Smooth muscle cell (in vitro differentiated cells): ENCODE results near the gene PPM1B. TPM values are rescaled to one million over a fixed set of nuclear protein-coding genes. Genes with fewer than 3 reads are reported as not detected.

ENCODE experiments used
- DNase-seq: peaks from one replicate; lab custom pipeline; 2025; ENCODE audit not compliant: unreplicated experiment; lab: John Stamatoyannopoulos, UW
- H2AFZ ChIP-seq: fragments of 200-600 bp; sonication (generic); 2 replicates; pipeline ENCODE4 v1.6.0; 2016; ENCODE audit warnings: antibody characterized with exemption, low read depth, mild to moderate bottlenecking
- H3F3A ChIP-seq: fragments of 200-600 bp; sonication (generic); 2 replicates; pipeline ENCODE4 v1.6.0; 2017; ENCODE audit warnings: antibody characterized with exemption, low read depth
- H3K27ac ChIP-seq: fragments of 200-600 bp; sonication (generic); 2 replicates; pipeline ENCODE4 v1.5.1; 2016; ENCODE audit warnings: low read depth, mild to moderate bottlenecking
- H3K27me3 ChIP-seq: fragments of 200-600 bp; sonication (generic); 2 replicates; pipeline ENCODE4 v1.6.1; 2016; ENCODE audit warnings: low read depth, mild to moderate bottlenecking
- H3K36me3 ChIP-seq: fragments of 200-600 bp; sonication (generic); 2 replicates; pipeline ENCODE4 v1.5.1; 2016; ENCODE audit warnings: low read depth
- H3K4me1 ChIP-seq: fragments of 200-600 bp; sonication (generic); 2 replicates; pipeline ENCODE4 v1.5.1; 2016; ENCODE audit warnings: low read depth
- H3K4me2 ChIP-seq: fragments of 200-600 bp; sonication (generic); 2 replicates; pipeline ENCODE4 v1.6.0; 2016; ENCODE audit warnings: mild to moderate bottlenecking
- H3K4me3 ChIP-seq: fragments of 200-600 bp; sonication (generic); 2 replicates; pipeline ENCODE4 v1.5.1; 2016; ENCODE audit warnings: mild to moderate bottlenecking
- H3K79me2 ChIP-seq: fragments of 200-600 bp; sonication (generic); 2 replicates; pipeline ENCODE4 v1.6.0; 2016; ENCODE audit warnings: low read depth, mild to moderate bottlenecking
- H3K9ac ChIP-seq: fragments of 200-600 bp; sonication (generic); 2 replicates; pipeline ENCODE4 v1.6.0; 2016; ENCODE audit warnings: low read depth
- H3K9me3 ChIP-seq: fragments of 200-600 bp; sonication (generic); replicated peaks from 2 replicates; pipeline ENCODE4 v1.5.1; 2016; ENCODE audit warnings: low read depth
- H4K20me1 ChIP-seq: fragments of 200-600 bp; sonication (generic); 2 replicates; pipeline ENCODE4 v1.6.0; 2016; ENCODE audit warnings: low read depth
- WGBS: methylation state at CpG from one replicate; pipeline ENCODE4 v1.1.7; 2016; ENCODE audit warnings: low lambda C conversion rate; 5-methylcytosine and 5-hydroxymethylcytosine counted together
- polyA plus RNA-seq: library from polyadenylated mRNA; unstranded; fragments of >200 nt; fragmentation: Nextera tagmentation; extraction: Ambion mirVana; gene quantifications from 2 replicates; pipeline ENCODE4 v1.2.1, GENCODE V29; 2016
- total RNA-seq: library from RNA; depleted of rRNA; stranded (reverse); fragments of >200 nt; gene quantifications from 2 replicates; pipeline ENCODE4 v1.2.3, GENCODE V29; 2014
- TF ChIP-seq, protein P1 (sequence below): fragments of 200-600 bp; sonication (generic); IDR thresholded peaks from 2 replicates; pipeline ENCODE4 v1.5.1; 2017; ENCODE audit warnings: borderline replicate concordance, mild to moderate bottlenecking, antibody characterized with exemption; ENCODE audit not compliant: insufficient read depth, poor library complexity, severe bottlenecking

The PPM1B gene
- total and polyA plus RNA-seq, 2 experiments from 2014 or later, result 20.8 to 27.0 TPM

DNA sequence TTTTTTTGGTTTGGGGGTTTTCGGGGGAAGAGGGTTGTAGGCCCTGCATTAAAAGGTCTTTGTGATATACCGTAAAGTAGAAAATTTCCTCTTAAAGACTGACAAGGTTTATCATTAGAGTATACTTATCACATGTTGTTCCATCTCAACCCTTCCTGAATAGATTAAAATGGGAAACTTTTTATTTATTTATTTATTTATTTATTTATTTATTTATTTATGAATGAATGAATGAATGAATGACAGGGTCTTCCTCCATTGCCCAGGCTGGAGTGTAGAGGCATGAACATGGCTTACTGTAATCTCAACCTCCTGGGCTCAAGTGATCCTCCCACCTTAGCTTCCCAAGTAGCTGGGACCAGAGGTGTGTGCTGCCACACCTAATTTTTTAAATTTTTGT is 58.1 kb downstream of the PPM1B start:
- Histone ChIP-seq H3K79me2 (no peaks in the 10 kb centered on the region), H3K9ac (no peak overlapping the region), H3K4me1 (no peaks in the 10 kb centered on the region), H3F3A (no peaks in the 10 kb centered on the region), H3K9me3 (no peaks in the 10 kb centered on the region), H3K27ac (no peak overlapping the region), H3K36me3 (no peaks in the 10 kb centered on the region), H3K27me3 (no peaks in the 10 kb centered on the region), H2AFZ (no peak overlapping the region), H3K4me2 (no peak overlapping the region), H3K4me3 (no peak overlapping the region), H4K20me1 (no peaks in the 10 kb centered on the region)
- WGBS, result 100% methylated on average over 2 of the region's 2 CpGs
- DNase-seq, result no peak
- TF ChIP-seq, protein P1, sequence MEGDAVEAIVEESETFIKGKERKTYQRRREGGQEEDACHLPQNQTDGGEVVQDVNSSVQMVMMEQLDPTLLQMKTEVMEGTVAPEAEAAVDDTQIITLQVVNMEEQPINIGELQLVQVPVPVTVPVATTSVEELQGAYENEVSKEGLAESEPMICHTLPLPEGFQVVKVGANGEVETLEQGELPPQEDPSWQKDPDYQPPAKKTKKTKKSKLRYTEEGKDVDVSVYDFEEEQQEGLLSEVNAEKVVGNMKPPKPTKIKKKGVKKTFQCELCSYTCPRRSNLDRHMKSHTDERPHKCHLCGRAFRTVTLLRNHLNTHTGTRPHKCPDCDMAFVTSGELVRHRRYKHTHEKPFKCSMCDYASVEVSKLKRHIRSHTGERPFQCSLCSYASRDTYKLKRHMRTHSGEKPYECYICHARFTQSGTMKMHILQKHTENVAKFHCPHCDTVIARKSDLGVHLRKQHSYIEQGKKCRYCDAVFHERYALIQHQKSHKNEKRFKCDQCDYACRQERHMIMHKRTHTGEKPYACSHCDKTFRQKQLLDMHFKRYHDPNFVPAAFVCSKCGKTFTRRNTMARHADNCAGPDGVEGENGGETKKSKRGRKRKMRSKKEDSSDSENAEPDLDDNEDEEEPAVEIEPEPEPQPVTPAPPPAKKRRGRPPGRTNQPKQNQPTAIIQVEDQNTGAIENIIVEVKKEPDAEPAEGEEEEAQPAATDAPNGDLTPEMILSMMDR, result no peak

DNA sequence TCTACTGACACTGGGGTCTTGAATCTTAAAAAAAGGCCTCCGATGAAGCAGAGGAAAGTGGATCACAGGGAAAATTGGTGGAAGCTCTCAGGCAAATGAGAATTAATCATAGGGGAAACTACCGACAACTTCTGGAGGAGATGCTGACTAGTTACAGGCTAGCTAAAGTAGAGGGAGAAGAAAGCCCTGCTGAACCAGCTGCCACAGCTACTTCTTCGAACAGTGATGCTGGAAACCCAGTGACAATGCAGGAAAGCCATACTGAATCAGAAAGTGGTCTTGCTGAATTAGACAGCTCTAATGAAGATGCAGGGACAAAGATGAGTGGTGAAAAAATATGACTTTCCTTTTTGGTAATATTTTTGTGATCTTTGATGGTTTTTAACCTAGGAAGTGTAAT is 61.7 kb downstream of the PPM1B start:
- Histone ChIP-seq H3K9me3 (no peaks in the 10 kb centered on the region), H3K27ac (no peak overlapping the region), H3K79me2 (no peaks in the 10 kb centered on the region), H3K27me3 (no peaks in the 10 kb centered on the region), H3K9ac (no peak overlapping the region), H3K4me3 (no peak overlapping the region), H3K4me2 (no peak overlapping the region), H3K36me3 (no peaks in the 10 kb centered on the region), H2AFZ (no peak overlapping the region), H3K4me1 (no peaks in the 10 kb centered on the region), H4K20me1 (no peaks in the 10 kb centered on the region), H3F3A (no peaks in the 10 kb centered on the region)
- WGBS, result 90% methylated on average over 3 of the region's 3 CpGs
- TF ChIP-seq, protein P1, result no peak
- DNase-seq, result no peak

DNA sequence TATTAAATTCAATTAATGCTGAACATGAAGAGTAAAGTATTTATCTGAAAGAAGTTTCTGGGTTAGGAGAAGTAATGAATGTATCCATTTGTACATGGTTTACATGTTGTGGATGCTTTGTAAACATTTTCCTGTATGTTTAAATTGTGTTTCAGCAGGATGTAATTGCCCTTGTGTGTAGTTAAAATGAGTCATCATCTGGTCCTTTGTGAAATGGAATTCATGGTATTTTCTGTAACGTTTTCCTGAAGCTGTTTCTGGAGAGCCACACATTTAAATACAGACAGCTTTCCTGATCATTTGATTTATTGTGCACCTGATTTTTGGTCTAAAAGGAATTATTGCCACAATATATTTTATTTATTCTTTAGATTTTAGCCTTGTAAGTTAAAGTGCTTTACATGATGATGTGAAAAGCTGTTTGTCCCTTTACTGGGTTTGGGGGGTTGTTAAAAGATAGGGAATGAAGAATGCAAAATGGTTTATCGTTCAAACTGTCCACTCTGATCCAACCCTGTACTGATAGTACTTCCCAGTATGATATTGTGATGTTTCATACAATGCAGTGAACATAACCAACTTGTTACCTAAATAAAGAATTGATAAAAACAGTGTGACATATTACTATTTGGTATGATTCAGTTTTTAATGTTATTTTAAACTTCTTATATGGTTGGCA is 64.9 kb downstream of the PPM1B start:
- H3F3A ChIP-seq, result no peaks in the 10 kb centered on the region
- no peaks in the 10 kb centered on the region for H3K79me2 ChIP-seq
- no peaks in the 10 kb centered on the region for H3K4me1 ChIP-seq
- H3K4me3 ChIP-seq, result no peak overlapping the region
- peak overlapping the region; percentile 0 for H3K27ac ChIP-seq
- no peaks in the 10 kb centered on the region for H3K9me3 ChIP-seq
- H3K27me3 ChIP-seq, result no peaks in the 10 kb centered on the region
- no peak overlapping the region for H3K9ac ChIP-seq
- TF ChIP-seq, protein P1, result no peak
- no peaks in the 10 kb centered on the region for H4K20me1 ChIP-seq
- WGBS, result 31% methylated on average over 2 of the region's 2 CpGs
- DNase-seq, result no peak
- no peak overlapping the region for H2AFZ ChIP-seq
- peak overlapping the region; percentile 8 for H3K4me2 ChIP-seq
- no peaks in the 10 kb centered on the region for H3K36me3 ChIP-seq

DNA sequence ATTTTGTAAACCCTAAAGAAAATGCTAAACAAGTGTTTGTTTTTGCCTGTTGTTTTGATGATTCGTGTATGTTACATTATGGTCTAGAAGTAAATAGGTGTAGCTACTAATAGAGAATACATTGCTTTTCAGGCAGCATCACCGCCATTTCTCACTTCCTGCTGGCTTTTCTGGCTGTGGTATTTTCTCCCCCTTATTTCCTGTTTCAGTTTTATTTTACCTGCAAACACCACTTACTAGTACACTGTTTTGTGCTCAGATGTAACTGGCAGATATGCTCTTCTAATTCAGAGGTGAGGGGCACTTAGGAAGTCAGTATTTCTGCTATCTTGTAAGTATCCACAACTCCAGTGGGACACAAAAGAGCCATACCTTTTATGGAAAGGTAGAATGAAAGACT is 68.5 kb downstream of the PPM1B start:
- no peaks in the 10 kb centered on the region for H3K9me3 ChIP-seq
- H3K79me2 ChIP-seq, result no peaks in the 10 kb centered on the region
- no peak for DNase-seq
- no peak overlapping the region for H3K4me2 ChIP-seq
- TF ChIP-seq, protein P1, result no peak
- H3K4me1 ChIP-seq, result no peaks in the 10 kb centered on the region
- no peak overlapping the region for H3K9ac ChIP-seq
- no peak overlapping the region for H3K4me3 ChIP-seq
- H3K36me3 ChIP-seq, result no peaks in the 10 kb centered on the region
- WGBS, result 92% methylated on average over 2 of the region's 2 CpGs
- no peaks in the 10 kb centered on the region for H3K27me3 ChIP-seq
- no peaks in the 10 kb centered on the region for H4K20me1 ChIP-seq
- no peaks in the 10 kb centered on the region for H3F3A ChIP-seq
- H3K27ac ChIP-seq, result no peak overlapping the region
- H2AFZ ChIP-seq, result no peak overlapping the region
